Caco-2 (cell line): ENCODE results near the gene PAQR4. TPM values are rescaled to one million over a fixed set of nuclear protein-coding genes. Genes with fewer than 3 reads are reported as not detected.

Experiments used
- BruUV-seq: library from RNA; stranded (reverse); fragments of 400-500 nt; replicated peaks from 2 replicates; lab custom pipeline; 2021; lab: Mats Ljungman, UMichigan
- CTCF ChIA-PET: fragments of 300-600 bp; sonication (Branson Sonifier 250); formaldehyde crosslinking; loops from one replicate; lab custom pipeline; 2022; ENCODE audit warnings: antibody characterized with exemption; lab: Charles Lee
- POLR2A ChIA-PET: fragments of 300-600 bp; sonication (Branson Sonifier 250); formaldehyde crosslinking; loops from one replicate; lab custom pipeline; 2022; ENCODE audit warnings: antibody characterized with exemption; lab: Charles Lee
- DNase-seq, 2 experiments: peaks; one replicate each; pipeline versions ENCODE4 v3.0.0 to v3.0.0-alpha.2; 2020 to 2022
- H3K27me3 ChIP-seq: replicated peaks from 2 replicates; pipeline ENCODE4 v1.6.0; 2011; ENCODE audit warnings: low read length; ENCODE audit not compliant: control insufficient read depth, insufficient read depth
- H3K36me3 ChIP-seq: 2 replicates; pipeline ENCODE4 v1.5.1; 2011; ENCODE audit warnings: low read length; ENCODE audit not compliant: control insufficient read depth, insufficient read depth
- H3K4me1 ChIP-seq: fragments of 250-450 bp; sonication (Bioruptor Pico); 2 replicates; pipeline ENCODE4 v1.5.1; 2020; ENCODE audit warnings: mild to moderate bottlenecking
- H3K4me3 ChIP-seq: 2 replicates; pipeline ENCODE4 v1.5.1; 2011; ENCODE audit warnings: low read depth, mild to moderate bottlenecking, control low read depth, low read length
- H3K9me3 ChIP-seq: fragments of 250-450 bp; sonication (Bioruptor Pico); 2 replicates; pipeline ENCODE4 v1.5.1; 2020; ENCODE audit warnings: mild to moderate bottlenecking, moderate library complexity
- H3K27ac Mint-ChIP-seq: one replicate; pipeline ENCODE4 v1.8.0; 2022; ENCODE audit warnings: mixed read lengths; ENCODE audit not compliant: unreplicated experiment
- H3K27me3 Mint-ChIP-seq: one replicate; pipeline ENCODE4 v1.8.0; 2022; ENCODE audit warnings: mixed read lengths; ENCODE audit not compliant: insufficient read depth, unreplicated experiment
- H3K36me3 Mint-ChIP-seq: one replicate; pipeline ENCODE4 v1.8.0; 2022; ENCODE audit warnings: mild to moderate bottlenecking, mixed read lengths; ENCODE audit not compliant: insufficient read depth, unreplicated experiment
- H3K4me1 Mint-ChIP-seq: one replicate; pipeline ENCODE4 v1.8.0; 2022; ENCODE audit warnings: low read depth, mixed read lengths; ENCODE audit not compliant: unreplicated experiment
- H3K4me3 Mint-ChIP-seq: one replicate; pipeline ENCODE4 v1.8.0; 2022; ENCODE audit warnings: mild to moderate bottlenecking, moderate library complexity, mixed read lengths; ENCODE audit not compliant: unreplicated experiment
- H3K9me3 Mint-ChIP-seq: one replicate; pipeline ENCODE4 v1.8.0; 2022; ENCODE audit warnings: mixed read lengths; ENCODE audit not compliant: unreplicated experiment
- intact Hi-C: fragments of 100-400 bp; cut with micrococcal nuclease; formaldehyde crosslinking; loops from one replicate; pipeline ENCODE4 v1.10.0; 2022; ENCODE audit not compliant: unreplicated experiment
- total RNA-seq: library from RNA; stranded (reverse); gene quantifications from 2 replicates; pipeline ENCODE4 v1.2.3, GENCODE V29; 2022
- TF ChIP-seq, protein P1 (sequence below), 2 experiments: fragments of 200-600 bp in 1 of 2; IDR thresholded peaks; 1 replicate in 1 of 2; 2 replicates in 1 of 2; pipeline versions ENCODE4 v1.5.1 to v1.8.0; 2011 to 2022; ENCODE audit warnings: antibody characterized with exemption in 1 of 2, control low read depth in 1 of 2, inconsistent platforms in 1 of 2, low read depth in 1 of 2, low read length in 1 of 2, mild to moderate bottlenecking in 1 of 2, moderate library complexity in 1 of 2; ENCODE audit not compliant: insufficient read depth in 1 of 2, severe bottlenecking in 1 of 2, unreplicated experiment in 1 of 2

PAQR4 gene
- total RNA-seq, 1 experiment from 2014 or later: 12.0 TPM

DNA sequence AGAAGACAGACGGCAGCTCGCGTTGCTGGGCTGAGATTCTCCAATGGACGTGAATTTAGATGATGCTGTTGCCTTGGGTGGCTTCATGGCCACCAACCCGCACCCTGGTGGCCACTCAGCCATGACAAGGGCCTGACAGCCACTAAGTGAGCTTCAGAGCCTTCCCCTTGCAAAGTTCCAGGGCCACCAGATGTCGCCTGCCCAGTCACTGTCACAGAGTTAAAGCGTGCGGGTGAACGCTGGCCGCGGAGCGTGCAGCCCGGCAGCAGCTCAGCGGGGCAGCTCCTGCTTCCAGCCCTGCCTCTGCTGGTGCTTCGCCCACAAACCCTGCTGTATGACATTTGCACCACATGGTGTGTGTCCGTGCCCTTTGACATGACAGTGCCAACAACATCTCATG lies 18.4 kb upstream of the PAQR4 start:
- no TSS peak for BruUV-seq
- TF ChIP-seq, protein P1, sequence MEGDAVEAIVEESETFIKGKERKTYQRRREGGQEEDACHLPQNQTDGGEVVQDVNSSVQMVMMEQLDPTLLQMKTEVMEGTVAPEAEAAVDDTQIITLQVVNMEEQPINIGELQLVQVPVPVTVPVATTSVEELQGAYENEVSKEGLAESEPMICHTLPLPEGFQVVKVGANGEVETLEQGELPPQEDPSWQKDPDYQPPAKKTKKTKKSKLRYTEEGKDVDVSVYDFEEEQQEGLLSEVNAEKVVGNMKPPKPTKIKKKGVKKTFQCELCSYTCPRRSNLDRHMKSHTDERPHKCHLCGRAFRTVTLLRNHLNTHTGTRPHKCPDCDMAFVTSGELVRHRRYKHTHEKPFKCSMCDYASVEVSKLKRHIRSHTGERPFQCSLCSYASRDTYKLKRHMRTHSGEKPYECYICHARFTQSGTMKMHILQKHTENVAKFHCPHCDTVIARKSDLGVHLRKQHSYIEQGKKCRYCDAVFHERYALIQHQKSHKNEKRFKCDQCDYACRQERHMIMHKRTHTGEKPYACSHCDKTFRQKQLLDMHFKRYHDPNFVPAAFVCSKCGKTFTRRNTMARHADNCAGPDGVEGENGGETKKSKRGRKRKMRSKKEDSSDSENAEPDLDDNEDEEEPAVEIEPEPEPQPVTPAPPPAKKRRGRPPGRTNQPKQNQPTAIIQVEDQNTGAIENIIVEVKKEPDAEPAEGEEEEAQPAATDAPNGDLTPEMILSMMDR (IDR thresholded peaks at IDR 0.05; ENCODE audit: insufficient read depth in 1 of 2, low read depth in 1 of 2, low read length in 1 of 2, severe bottlenecking in 1 of 2, unreplicated experiment in 1 of 2): peak in 1 of 2 experiments; percentile 29
- H3K27me3 ChIP-seq: no peaks in the 10 kb centered on the region
- Mint-ChIP-seq H3K36me3 (peaks cover 6% of the 10 kb centered on the region), H3K4me1 (no peaks in the 10 kb centered on the region), H3K9me3 (no peaks in the 10 kb centered on the region), H3K27me3 (no peaks in the 10 kb centered on the region), H3K4me3 (no peak overlapping the region), H3K27ac (no peak overlapping the region)
- intact Hi-C loops: no loop called here
- CTCF ChIA-PET: interaction anchor here (0.7 kb wide), 1 partner anchor 11 kb away, joined by 3 read pairs; no protein-coding TSS in a partner anchor
- H3K9me3 ChIP-seq: no peaks in the 10 kb centered on the region
- peaks cover under 1% of the 10 kb centered on the region; the same call in 1 of the 2 replicates for H3K4me1 ChIP-seq
- no peak overlapping the region for H3K4me3 ChIP-seq
- H3K36me3 ChIP-seq: no peaks in the 10 kb centered on the region
- no peak for DNase-seq
- POLR2A ChIA-PET: no interaction called here

GRCh38 chr16:2952679-2953078 lies 16.5 kb upstream of the PAQR4 start:
- no TSS peak for BruUV-seq
- no peaks in the 10 kb centered on the region for H3K36me3 Mint-ChIP-seq
- no peak overlapping the region for H3K27ac Mint-ChIP-seq
- ChIA-PET CTCF (interaction anchor here (0.7 kb wide), 1 partner anchor 612 kb away, joined by 3 read pairs; the partner anchor contains the start of gene ABCA3), POLR2A (interaction anchor here (1.2 kb wide), 1 partner anchor 47 kb away, joined by 7 read pairs; no protein-coding TSS in a partner anchor)
- Histone ChIP-seq H3K9me3 (no peaks in the 10 kb centered on the region), H3K36me3 (no peaks in the 10 kb centered on the region), H3K4me1 (peaks cover 8% of the 10 kb centered on the region; the same call in 1 of the 2 replicates), H3K4me3 (no peak overlapping the region), H3K27me3 (no peaks in the 10 kb centered on the region)
- no peak overlapping the region for H3K4me3 Mint-ChIP-seq
- intact Hi-C loops: no loop called here
- H3K4me1 Mint-ChIP-seq: no peaks in the 10 kb centered on the region
- no peaks in the 10 kb centered on the region for H3K9me3 Mint-ChIP-seq
- DNase-seq: no peak
- TF ChIP-seq, protein P1 (IDR thresholded peaks at IDR 0.05; ENCODE audit: insufficient read depth in 1 of 2, low read depth in 1 of 2, low read length in 1 of 2, severe bottlenecking in 1 of 2, unreplicated experiment in 1 of 2): no peak
- H3K27me3 Mint-ChIP-seq: no peaks in the 10 kb centered on the region

- no peaks in the 10 kb centered on the region for H3K27me3 Mint-ChIP-seq
- DNase-seq: no peak
- no peaks in the 10 kb centered on the region for H3K27me3 ChIP-seq
- no peak overlapping the region for H3K27ac Mint-ChIP-seq
- H3K36me3 ChIP-seq: no peaks in the 10 kb centered on the region
- intact Hi-C loops: no loop called here
- H3K9me3 Mint-ChIP-seq: no peaks in the 10 kb centered on the region
- TF ChIP-seq, protein P1 (IDR thresholded peaks at IDR 0.05; ENCODE audit: insufficient read depth in 1 of 2, low read depth in 1 of 2, low read length in 1 of 2, severe bottlenecking in 1 of 2, unreplicated experiment in 1 of 2): no peak
- H3K9me3 ChIP-seq: no peaks in the 10 kb centered on the region
- no TSS peak for BruUV-seq
- peaks cover 8% of the 10 kb centered on the region; the same call in 1 of the 2 replicates for H3K4me1 ChIP-seq
- CTCF ChIA-PET: no interaction called here
- H3K4me3 Mint-ChIP-seq: no peak overlapping the region
- H3K36me3 Mint-ChIP-seq: no peaks in the 10 kb centered on the region
- no peaks in the 10 kb centered on the region for H3K4me1 Mint-ChIP-seq
- POLR2A ChIA-PET: no interaction called here
- H3K4me3 ChIP-seq: no peak overlapping the region
These were observed 15.2 kb upstream of the PAQR4 start for GRCh38 chr16:2953706-2954627.
